HAP-1 (cell line): ENCODE results near the gene RNF175.

Source experiments
- DNase-seq, 2 experiments: peaks; one replicate each; pipeline ENCODE4 v3.0.0-alpha.2; 2016 to 2020; ENCODE audit warnings: low spot score in 2 of 2
- H3K27me3 ChIP-seq: fragments of 250-450 bp; sonication (Bioruptor Pico); 2 replicates; pipeline ENCODE4 v1.5.1; 2020; ENCODE audit warnings: low read depth, mild to moderate bottlenecking, moderate library complexity
- H3K36me3 ChIP-seq: fragments of 250-450 bp; sonication (Bioruptor Pico); replicated peaks from 2 replicates; pipeline ENCODE4 v1.5.1; 2020; ENCODE audit warnings: mild to moderate bottlenecking
- H3K4me1 ChIP-seq: fragments of 250-450 bp; sonication (Bioruptor Pico); 2 replicates; pipeline ENCODE4 v1.5.1; 2020; ENCODE audit warnings: mild to moderate bottlenecking
- H3K4me3 ChIP-seq: fragments of 250-450 bp; sonication (Bioruptor Pico); 2 replicates; pipeline ENCODE4 v1.5.1; 2020; ENCODE audit warnings: mild to moderate bottlenecking, moderate library complexity
- H3K9me3 ChIP-seq: fragments of 250-450 bp; sonication (Bioruptor Pico); 2 replicates; pipeline ENCODE4 v1.5.1; 2020; ENCODE audit warnings: mild to moderate bottlenecking, moderate library complexity
- in situ Hi-C: fragments of 300-500 bp; cut with MboI; formaldehyde crosslinking; loops from 3 replicates; pipeline ENCODE4 v1.14.3; 2020; ENCODE audit warnings: low sequenced_read_pairs, inconsistent platforms, mixed read lengths

RNF175 gene

DNA sequence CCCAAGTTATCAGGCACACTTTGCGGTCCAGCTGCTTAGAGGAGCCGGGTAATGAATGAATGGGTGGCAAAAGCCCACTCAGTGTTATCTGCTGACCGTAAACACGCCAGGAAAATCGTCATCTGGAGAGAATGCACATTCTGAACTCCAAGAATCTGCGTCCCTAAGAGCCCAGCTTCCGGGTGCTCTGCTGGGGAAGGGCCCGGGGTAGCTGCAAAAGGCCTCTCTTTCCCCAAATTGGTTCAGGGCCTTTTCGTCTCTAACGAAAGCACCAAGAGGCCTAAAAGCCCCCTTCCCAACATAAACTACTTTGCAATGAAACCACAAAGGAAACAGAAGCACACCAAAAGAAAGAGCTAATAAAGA is 30.7 kb upstream of the RNF175 start:
- in situ Hi-C loops = loop anchor here (25.0 kb wide), 1 partner anchor 522 kb away; no protein-coding TSS in a partner anchor
- H3K4me3 ChIP-seq = no peak overlapping the region
- no peaks in the 10 kb centered on the region for H3K9me3 ChIP-seq
- H3K36me3 ChIP-seq = no peaks in the 10 kb centered on the region
- H3K27me3 ChIP-seq = peaks cover 5% of the 10 kb centered on the region
- peaks cover 5% of the 10 kb centered on the region for H3K4me1 ChIP-seq
- DNase-seq = no peak

DNA sequence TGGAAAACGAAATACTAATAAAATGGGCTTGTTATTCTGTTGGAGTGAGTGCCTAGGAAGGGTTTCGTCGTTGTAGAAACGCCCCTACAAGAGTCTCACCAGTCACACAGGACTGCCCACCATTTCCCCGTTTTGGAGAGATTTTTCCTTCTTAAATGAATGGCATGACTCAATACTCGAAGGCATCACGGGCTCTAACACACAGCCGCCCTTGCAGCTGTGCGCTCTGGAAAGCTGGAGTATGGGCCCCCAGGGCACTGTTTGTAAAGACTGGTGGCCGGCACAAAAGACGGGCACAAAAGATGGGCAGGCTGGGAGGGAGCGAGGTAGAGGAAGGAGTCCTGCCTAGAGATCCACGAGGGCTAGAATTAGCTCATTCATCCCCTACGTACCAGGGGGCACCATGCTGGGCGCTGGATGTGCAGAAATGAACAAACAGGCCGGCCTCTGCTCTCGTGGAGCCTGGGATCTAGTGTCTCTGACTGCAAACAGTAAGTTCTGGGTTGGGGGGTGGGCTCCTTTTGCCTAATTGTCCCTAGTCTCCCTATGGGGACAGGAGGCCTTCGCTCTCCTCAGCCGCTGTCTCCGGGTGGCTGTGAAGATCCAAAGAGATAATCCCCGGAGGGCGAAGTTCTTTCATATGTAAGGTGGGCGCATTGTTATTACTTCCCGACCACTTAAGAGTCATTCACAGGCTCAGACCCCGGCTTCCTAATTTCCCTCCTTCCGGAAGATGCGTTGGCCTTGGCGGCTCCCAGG is 30.1 kb upstream of the RNF175 start:
- Histone ChIP-seq H3K9me3 (no peaks in the 10 kb centered on the region), H3K27me3 (peaks cover 5% of the 10 kb centered on the region), H3K4me3 (no peak overlapping the region), H3K36me3 (no peaks in the 10 kb centered on the region), H3K4me1 (peaks cover 5% of the 10 kb centered on the region)
- in situ Hi-C loops = loop anchor here (25.0 kb wide), 1 partner anchor 522 kb away; no protein-coding TSS in a partner anchor
- DNase-seq = no peak

DNA sequence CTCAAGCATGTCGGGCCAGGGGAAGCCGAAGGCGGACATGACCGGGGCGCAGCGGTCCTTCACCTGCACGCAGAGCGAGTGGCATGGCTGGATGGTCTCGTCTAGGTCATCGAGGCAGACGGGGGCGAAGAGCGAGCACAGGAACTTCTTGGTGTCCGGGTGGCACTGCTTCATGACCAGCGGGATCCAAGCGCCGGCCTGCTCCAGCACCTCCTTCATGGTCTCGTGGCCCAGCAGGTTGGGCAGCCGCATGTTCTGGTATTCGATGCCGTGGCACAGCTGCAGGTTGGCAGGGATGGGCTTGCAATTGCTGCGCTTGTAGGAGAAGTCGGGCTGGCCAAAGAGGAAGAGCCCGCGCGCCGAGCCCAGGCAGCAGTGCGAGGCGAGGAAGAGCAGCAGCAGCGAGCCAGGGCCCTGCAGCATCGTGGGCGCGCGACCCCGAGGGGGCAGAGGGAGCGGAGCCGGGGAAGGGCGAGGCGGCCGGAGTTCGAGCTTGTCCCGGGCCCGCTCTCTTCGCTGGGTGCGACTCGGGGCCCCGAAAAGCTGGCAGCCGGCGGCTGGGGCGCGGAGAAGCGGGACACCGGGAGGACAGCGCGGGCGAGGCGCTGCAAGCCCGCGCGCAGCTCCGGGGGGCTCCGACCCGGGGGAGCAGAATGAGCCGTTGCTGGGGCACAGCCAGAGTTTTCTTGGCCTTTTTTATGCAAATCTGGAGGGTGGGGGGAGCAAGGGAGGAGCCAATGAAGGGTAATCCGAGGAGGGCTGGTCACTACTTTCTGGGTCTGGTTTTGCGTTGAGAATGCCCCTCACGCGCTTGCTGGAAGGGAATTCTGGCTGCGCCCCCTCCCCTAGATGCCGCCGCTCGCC is 28.8 kb upstream of the RNF175 start, which contains the start of gene SFRP2:
SFRP2 (minus strand) TSS at position 671 of the 864 bp plus-strand sequence; CDS start at position 423, 248 bp downstream.
- H3K4me1 ChIP-seq = no peaks in the 10 kb centered on the region; the same call in 1 of the 2 replicates
- H3K9me3 ChIP-seq = no peaks in the 10 kb centered on the region
- peaks cover 5% of the 10 kb centered on the region for H3K27me3 ChIP-seq
- no peak for DNase-seq
- H3K4me3 ChIP-seq = no peak within 1 kb of the TSS
- in situ Hi-C loops = loop anchor here (25.0 kb wide), 1 partner anchor 524 kb away; no protein-coding TSS in a partner anchor
- no peaks in the 10 kb centered on the region for H3K36me3 ChIP-seq

DNA sequence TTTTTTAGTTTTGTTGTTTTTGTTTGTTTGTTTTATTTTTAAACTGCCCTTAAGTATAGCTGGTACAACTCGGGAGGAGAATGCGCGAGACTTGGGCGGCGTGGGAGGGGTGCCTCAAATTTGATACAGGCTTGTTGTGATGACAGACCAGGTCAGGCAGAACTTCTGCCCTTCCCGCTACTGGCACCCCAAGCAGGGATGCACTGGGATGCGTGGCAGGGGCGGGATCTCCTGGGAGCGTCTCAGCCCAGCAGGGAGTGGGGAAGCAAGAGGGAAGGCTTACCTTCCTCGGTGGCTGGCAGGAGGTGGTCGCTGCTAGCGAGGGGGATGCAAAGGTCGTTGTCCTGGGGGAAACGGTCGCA is 28.2 kb upstream of the RNF175 start:
- H3K9me3 ChIP-seq = no peaks in the 10 kb centered on the region

GRCh38 chr4:153787575-153787974 is 27.8 kb upstream of the RNF175 start:
- Histone ChIP-seq H3K4me1 (peaks cover 1% of the 10 kb centered on the region), H3K36me3 (no peaks in the 10 kb centered on the region), H3K9me3 (no peaks in the 10 kb centered on the region), H3K27me3 (peaks cover 5% of the 10 kb centered on the region), H3K4me3 (no peak overlapping the region)
- in situ Hi-C loops = loop anchor here (25.0 kb wide), 1 partner anchor 525 kb away; no protein-coding TSS in a partner anchor
- no peak for DNase-seq

More for the DNA sequence above, 28.2 kb upstream of the RNF175 start:
- Histone ChIP-seq H3K4me3 (no peak overlapping the region), H3K4me1 (no peaks in the 10 kb centered on the region; the same call in 1 of the 2 replicates), H3K36me3 (no peaks in the 10 kb centered on the region), H3K27me3 (peaks cover 5% of the 10 kb centered on the region)
- DNase-seq = no peak
- in situ Hi-C loops = loop anchor here (25.0 kb wide), 1 partner anchor 524 kb away; no protein-coding TSS in a partner anchor

- in situ Hi-C loops = loop anchor here (25.0 kb wide), 1 partner anchor 525 kb away; no protein-coding TSS in a partner anchor
- H3K36me3 ChIP-seq = no peaks in the 10 kb centered on the region
- H3K4me1 ChIP-seq = peaks cover 6% of the 10 kb centered on the region
- H3K27me3 ChIP-seq = peaks cover 5% of the 10 kb centered on the region
- DNase-seq = no peak
- no peak overlapping the region for H3K4me3 ChIP-seq
- no peaks in the 10 kb centered on the region for H3K9me3 ChIP-seq
These were observed 27.3 kb upstream of the RNF175 start for GRCh38 chr4:153787061-153787560.

GRCh38 chr4:153785910-153786721 is 26.3 kb upstream of the RNF175 start:
- Histone ChIP-seq H3K9me3 (no peaks in the 10 kb centered on the region), H3K27me3 (peaks cover 5% of the 10 kb centered on the region), H3K4me3 (no peak overlapping the region), H3K36me3 (no peaks in the 10 kb centered on the region), H3K4me1 (peaks cover 13% of the 10 kb centered on the region)
- in situ Hi-C loops = loop anchor here (25.0 kb wide), 1 partner anchor 526 kb away; no protein-coding TSS in a partner anchor
- DNase-seq = peak in 1 of 2 experiments; percentile 72

DNA sequence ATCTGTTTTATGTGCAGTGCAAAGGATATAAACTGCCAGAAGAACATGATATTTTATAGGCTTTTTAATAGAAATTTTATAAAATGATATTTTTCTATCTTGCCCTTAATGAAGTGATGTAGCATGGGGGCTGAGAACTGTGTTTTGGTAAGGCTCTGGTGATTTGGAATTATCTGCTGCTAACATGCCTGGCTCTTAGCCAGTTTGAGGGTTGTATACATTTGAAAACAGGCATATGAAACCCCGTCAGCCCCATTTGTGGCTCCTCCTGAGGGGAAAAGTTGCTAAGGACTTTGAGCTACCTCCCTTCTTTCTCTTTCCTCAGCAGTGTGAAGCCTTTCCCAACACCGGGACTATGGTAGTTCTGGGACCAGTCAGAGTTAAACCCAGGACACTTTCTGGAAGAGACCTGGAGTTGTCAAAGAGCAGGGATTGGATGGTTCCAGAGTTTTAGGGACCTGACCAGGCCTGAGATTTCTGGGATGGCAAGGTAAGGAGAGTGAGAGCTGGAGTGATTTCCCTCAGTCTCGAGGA is 24.4 kb upstream of the RNF175 start:
- Histone ChIP-seq H3K36me3 (no peaks in the 10 kb centered on the region), H3K9me3 (no peaks in the 10 kb centered on the region), H3K27me3 (peaks cover 5% of the 10 kb centered on the region), H3K4me1 (peaks cover 13% of the 10 kb centered on the region), H3K4me3 (no peak overlapping the region)
- DNase-seq = no peak
- in situ Hi-C loops = loop anchor here (25.0 kb wide), 1 partner anchor 528 kb away; no protein-coding TSS in a partner anchor

- no peak overlapping the region for H3K4me3 ChIP-seq
- in situ Hi-C loops = loop anchor here (25.0 kb wide), 1 partner anchor 530 kb away; no protein-coding TSS in a partner anchor
- DNase-seq = no peak
- no peaks in the 10 kb centered on the region for H3K9me3 ChIP-seq
- no peaks in the 10 kb centered on the region for H3K36me3 ChIP-seq
- peaks cover 5% of the 10 kb centered on the region for H3K27me3 ChIP-seq
- H3K4me1 ChIP-seq = peaks cover 13% of the 10 kb centered on the region
These were observed 22.8 kb upstream of the RNF175 start for GRCh38 chr4:153782581-153782980.

DNA sequence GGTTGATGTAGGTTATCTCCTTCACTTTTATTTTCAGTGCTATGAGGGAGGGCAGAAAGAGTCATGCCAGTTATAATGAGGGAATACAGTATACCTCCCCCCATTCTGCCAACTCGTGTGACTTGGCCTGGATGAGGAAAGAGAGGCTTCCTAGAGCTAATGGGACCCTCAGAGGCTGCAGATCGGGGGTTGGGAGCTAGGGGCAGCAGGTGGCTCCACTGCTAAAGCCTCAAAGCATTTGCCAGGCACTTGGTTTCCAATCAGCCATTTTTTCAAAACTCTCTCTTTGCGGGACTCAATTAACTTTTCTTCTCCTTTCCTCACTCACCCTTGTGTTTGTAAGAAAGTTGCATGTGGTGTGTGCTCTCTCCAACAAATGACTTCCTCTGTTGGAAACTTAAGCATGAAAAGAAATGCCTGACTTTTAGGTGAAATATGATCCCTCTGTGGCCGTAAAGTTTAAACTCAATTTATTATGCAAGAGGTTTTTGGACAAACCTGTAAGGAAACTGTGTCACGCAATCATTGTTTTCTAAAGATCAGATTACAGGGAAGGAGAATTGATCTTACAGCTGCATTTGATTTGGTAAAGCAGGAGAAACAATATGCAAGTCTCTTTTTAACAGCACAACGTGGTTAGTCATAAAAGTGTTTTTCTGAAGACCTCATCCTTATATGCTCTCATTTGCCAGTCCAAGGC is 22.0 kb upstream of the RNF175 start:
- peaks cover 13% of the 10 kb centered on the region for H3K4me1 ChIP-seq
- H3K9me3 ChIP-seq = no peaks in the 10 kb centered on the region
- DNase-seq = peak; percentile 45 to 72
- no peaks in the 10 kb centered on the region for H3K36me3 ChIP-seq
- no peak overlapping the region for H3K4me3 ChIP-seq
- in situ Hi-C loops = loop anchor here (25.0 kb wide), 1 partner anchor 530 kb away; no protein-coding TSS in a partner anchor
- H3K27me3 ChIP-seq = no peaks in the 10 kb centered on the region

DNA sequence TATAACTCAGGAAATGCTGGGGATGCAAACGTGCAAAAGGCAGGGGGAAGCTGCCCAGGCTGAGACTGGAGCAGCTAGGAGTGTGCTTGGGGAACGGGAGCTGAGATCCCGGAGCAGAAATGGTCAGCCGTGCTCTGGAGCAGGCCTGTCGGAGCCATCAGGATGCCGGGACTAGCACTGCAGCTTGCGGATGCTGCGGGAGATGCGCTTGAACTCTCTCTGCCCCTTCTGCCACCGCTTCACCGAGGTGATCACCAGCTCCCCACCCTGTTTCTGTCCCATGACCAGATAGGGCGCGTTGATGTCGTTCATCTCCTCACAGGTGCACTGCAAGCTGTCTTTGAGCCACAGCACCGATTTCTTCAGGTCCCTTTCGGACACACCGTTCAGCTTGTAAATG is 21.5 kb upstream of the RNF175 start:
- H3K27me3 ChIP-seq = no peaks in the 10 kb centered on the region
- no peaks in the 10 kb centered on the region for H3K36me3 ChIP-seq
- in situ Hi-C loops = loop anchor here (25.0 kb wide), 1 partner anchor 531 kb away; no protein-coding TSS in a partner anchor
- no peak for DNase-seq
- H3K9me3 ChIP-seq = no peaks in the 10 kb centered on the region
- no peak overlapping the region for H3K4me3 ChIP-seq
- peaks cover 13% of the 10 kb centered on the region for H3K4me1 ChIP-seq

- in situ Hi-C loops = loop anchor here (25.0 kb wide), 1 partner anchor 531 kb away; no protein-coding TSS in a partner anchor
- H3K4me3 ChIP-seq = no peak overlapping the region
These were observed 21.1 kb upstream of the RNF175 start for GRCh38 chr4:153780876-153781275.

More at GRCh38 chr4:153780876-153781275, 21.1 kb upstream of the RNF175 start:
- H3K27me3 ChIP-seq = no peaks in the 10 kb centered on the region
- peaks cover 13% of the 10 kb centered on the region for H3K4me1 ChIP-seq
- DNase-seq = no peak
- H3K36me3 ChIP-seq = no peaks in the 10 kb centered on the region
- no peaks in the 10 kb centered on the region for H3K9me3 ChIP-seq
